Activated naive CD4-positive, alpha-beta T cell treated with anti-CD3 and anti-CD28 coated beads, Interleukin-2, amount 50 U/mL, for 72 hours (primary cell): ENCODE measurements around the gene SULT1C2. TPM values are rescaled to one million over a fixed set of nuclear protein-coding genes. Genes with fewer than 3 reads are reported as not detected.
"Not testable (repeated sequence)": the region's sequence is repeated elsewhere in the genome, so short reads cannot be mapped to it uniquely, and the experiment has no call there.

Experiments
- ATAC-seq, 2 donors: fragments of 150-1000 bp; cut with Tn5 transposase; 2 replicates each; pipeline ENCODE4 v1.10.0; 2021; ENCODE audit warnings: mild to moderate bottlenecking in 2 of 2, moderate library complexity in 2 of 2
- DNase-seq, 2 donors: peaks; one replicate each; pipeline ENCODE4 v3.0.0; 2021 to 2022; ENCODE audit warnings: low spot score in 2 of 2
- H3K27ac Mint-ChIP-seq, 2 donors: one replicate each; pipeline ENCODE4 v1.8.0; 2022; ENCODE audit warnings: mild to moderate bottlenecking in 2 of 2, mixed read lengths in 2 of 2
- H3K36me3 Mint-ChIP-seq, 2 donors: one replicate each; pipeline ENCODE4 v1.8.0; 2022; ENCODE audit warnings: mixed read lengths in 2 of 2
- H3K9me3 Mint-ChIP-seq, 2 donors: one replicate each; pipeline ENCODE4 v1.8.0; 2022; ENCODE audit warnings: mixed read lengths in 2 of 2
- total RNA-seq, 2 donors: library from RNA; stranded (reverse); gene quantifications; one replicate each; pipeline ENCODE4 v1.2.3, GENCODE V29; 2022

SULT1C2 gene
- total RNA-seq, 2 donors from 2014 or later: not detected

DNA sequence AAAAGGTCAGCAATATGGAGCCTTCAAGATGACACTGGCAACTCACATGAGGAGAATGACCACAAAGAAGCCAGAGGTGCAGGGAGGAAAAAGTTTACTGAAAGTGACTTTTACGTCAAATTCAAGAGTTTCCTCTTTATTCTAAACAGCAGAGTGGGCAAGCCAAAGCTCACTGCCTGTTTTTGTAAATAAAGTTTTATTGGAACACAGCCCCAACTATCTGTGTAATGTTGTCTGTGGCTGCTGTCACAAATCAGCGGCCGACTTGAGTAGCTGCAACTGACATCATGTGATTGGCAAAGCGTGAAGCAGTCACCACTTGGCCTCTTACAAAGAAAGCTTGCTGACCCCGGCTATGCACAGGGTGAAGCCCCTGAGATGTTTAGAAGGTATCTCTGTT lies 9.2 kb upstream of the SULT1C2 start:
- peak overlapping the region in 1 of 2 donors; percentile 30 for H3K27ac Mint-ChIP-seq
- ATAC-seq (no peak), DNase-seq (no peak)
- H3K9me3 Mint-ChIP-seq: peaks cover 4% of the 10 kb centered on the region in 2 donors
- H3K36me3 Mint-ChIP-seq: no peaks in the 10 kb centered on the region

- DNase-seq (no peak), ATAC-seq (no peak)
- no peak overlapping the region for H3K27ac Mint-ChIP-seq
- no peaks in the 10 kb centered on the region for H3K36me3 Mint-ChIP-seq
- peaks cover 11% of the 10 kb centered on the region in 2 donors for H3K9me3 Mint-ChIP-seq
Observed at GRCh38 chr2:108280466-108280865, 8.2 kb upstream of the SULT1C2 start.

- not testable (repeated sequence) for H3K36me3 Mint-ChIP-seq, ATAC-seq, DNase-seq, H3K27ac Mint-ChIP-seq
- H3K9me3 Mint-ChIP-seq: peaks cover 11% of the 10 kb centered on the region in 2 donors
Observed at GRCh38 chr2:108284566-108284965, 4.1 kb upstream of the SULT1C2 start.

- ATAC-seq: no peak
- H3K27ac Mint-ChIP-seq: no peak overlapping the region
- DNase-seq: no peak
- H3K9me3 Mint-ChIP-seq: peaks cover 11 to 15% of the 10 kb centered on the region in 2 donors
- H3K36me3 Mint-ChIP-seq: no peaks in the 10 kb centered on the region
Observed at GRCh38 chr2:108285616-108286015, 3.1 kb upstream of the SULT1C2 start.

DNA sequence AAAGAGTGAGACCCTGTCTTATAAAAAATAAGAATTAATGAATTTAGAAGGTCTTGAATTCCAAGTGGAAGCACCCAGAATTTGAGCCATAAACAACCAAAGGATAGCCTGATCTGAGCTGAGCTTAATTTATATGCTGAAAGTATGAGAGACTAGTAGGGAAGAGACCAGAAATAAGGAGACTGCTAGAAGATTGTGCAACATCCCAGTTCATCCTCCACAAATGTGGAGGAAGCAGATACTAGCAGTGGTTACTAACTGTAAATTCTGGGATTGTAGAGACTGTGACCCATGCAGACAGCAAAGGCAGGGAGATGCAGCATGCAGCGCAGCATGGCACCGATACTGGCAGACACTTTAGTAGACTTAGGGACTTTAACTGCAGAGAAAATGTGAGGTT lies 1.5 kb upstream of the SULT1C2 start:
- no peak overlapping the region for H3K27ac Mint-ChIP-seq
- ATAC-seq: no peak
- H3K36me3 Mint-ChIP-seq: no peaks in the 10 kb centered on the region
- no peak for DNase-seq
- H3K9me3 Mint-ChIP-seq: peaks cover 11 to 15% of the 10 kb centered on the region in 2 donors

DNA sequence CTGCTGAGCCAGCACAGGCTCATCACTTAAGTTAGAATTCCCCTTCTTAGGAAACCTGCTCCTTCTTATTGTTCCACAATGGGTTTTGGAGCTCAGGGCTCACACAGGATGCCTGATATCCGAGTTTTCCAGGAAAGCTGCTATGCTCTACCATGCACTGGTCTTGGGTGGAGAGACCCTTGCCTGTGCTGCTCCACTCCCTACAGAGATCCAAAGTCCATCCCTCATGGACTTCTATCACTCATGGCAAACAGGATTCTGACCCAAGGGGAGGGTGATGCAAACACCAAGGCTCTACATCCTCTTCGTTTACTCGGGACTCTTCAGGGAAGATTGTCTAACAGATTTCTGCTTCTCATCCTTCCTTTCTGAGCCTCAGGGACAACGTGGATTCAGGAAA lies 5.2 kb downstream of the SULT1C2 start:
- ATAC-seq (no peak), DNase-seq (no peak)
- H3K27ac Mint-ChIP-seq: no peak overlapping the region
- H3K36me3 Mint-ChIP-seq: no peaks in the 10 kb centered on the region
- H3K9me3 Mint-ChIP-seq: peaks cover 0 to 3% of the 10 kb centered on the region in 2 donors

GRCh38 chr2:108297436-108298141 lies 8.9 kb downstream of the SULT1C2 start:
- Mint-ChIP-seq H3K9me3 (no peaks in the 10 kb centered on the region), H3K27ac (no peak overlapping the region)
- no peak for ATAC-seq

GRCh38 chr2:108301558-108301957 lies 12.9 kb downstream of the SULT1C2 start:
- DNase-seq (no peak), ATAC-seq (no peak)
- Mint-ChIP-seq H3K36me3 (no peaks in the 10 kb centered on the region), H3K27ac (no peak overlapping the region), H3K9me3 (no peaks in the 10 kb centered on the region)

More at GRCh38 chr2:108297436-108298141, 8.9 kb downstream of the SULT1C2 start:
- DNase-seq: no peak
- H3K36me3 Mint-ChIP-seq: no peaks in the 10 kb centered on the region

- no peak overlapping the region for H3K27ac Mint-ChIP-seq
- no peaks in the 10 kb centered on the region for H3K36me3 Mint-ChIP-seq
- no peaks in the 10 kb centered on the region for H3K9me3 Mint-ChIP-seq
- ATAC-seq (no peak), DNase-seq (no peak)
Observed at GRCh38 chr2:108304975-108305374, 16.3 kb downstream of the SULT1C2 start.

- ATAC-seq: no peak
- H3K36me3 Mint-ChIP-seq: no peaks in the 10 kb centered on the region
- no peak overlapping the region for H3K27ac Mint-ChIP-seq
- DNase-seq: no peak
- H3K9me3 Mint-ChIP-seq: no peaks in the 10 kb centered on the region
Observed at GRCh38 chr2:108305901-108306300, 17.2 kb downstream of the SULT1C2 start.

GRCh38 chr2:108309903-108310302 lies 21.2 kb downstream of the SULT1C2 start:
- ATAC-seq: no peak
- peaks cover 0 to 3% of the 10 kb centered on the region in 2 donors for H3K9me3 Mint-ChIP-seq
- H3K27ac Mint-ChIP-seq: no peak overlapping the region
- no peaks in the 10 kb centered on the region for H3K36me3 Mint-ChIP-seq
- DNase-seq: no peak

DNA sequence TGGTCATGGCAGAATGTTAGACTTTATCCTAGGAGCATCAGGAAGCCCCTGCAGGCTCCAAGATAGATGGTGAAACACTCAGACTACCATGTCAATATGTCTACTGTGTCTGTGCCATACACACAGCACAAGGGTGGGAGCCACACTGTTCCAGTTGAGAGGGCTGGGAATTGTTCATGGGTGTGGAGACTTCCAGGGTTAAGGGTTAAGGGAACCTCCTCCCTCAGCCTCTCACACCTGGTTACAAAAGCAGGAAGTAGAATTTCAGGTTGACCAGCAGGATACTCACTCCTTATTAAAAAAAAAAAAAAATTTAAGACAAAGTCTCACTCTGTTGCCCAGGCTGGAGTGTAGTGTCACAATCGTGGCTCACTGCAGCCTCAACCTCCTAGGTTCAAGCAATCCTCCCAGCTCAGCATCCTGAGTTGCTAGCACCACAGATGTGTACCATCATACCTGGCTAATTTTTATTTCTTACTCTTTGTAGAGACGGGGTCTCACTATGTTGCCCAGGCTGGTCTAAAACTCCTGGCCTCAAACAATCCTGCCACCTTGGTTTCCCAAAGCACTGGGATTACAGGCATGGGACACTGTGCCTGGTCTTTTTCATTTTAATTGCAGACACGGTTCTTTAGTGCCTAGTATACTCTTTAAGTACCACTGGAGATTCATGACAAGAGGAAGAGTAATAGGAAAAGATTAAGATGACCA lies 26.0 kb downstream of the SULT1C2 start:
- ATAC-seq: no peak
- Mint-ChIP-seq H3K9me3 (peaks cover 0 to 3% of the 10 kb centered on the region in 2 donors), H3K27ac (no peak overlapping the region), H3K36me3 (no peaks in the 10 kb centered on the region)
- no peak for DNase-seq

DNA sequence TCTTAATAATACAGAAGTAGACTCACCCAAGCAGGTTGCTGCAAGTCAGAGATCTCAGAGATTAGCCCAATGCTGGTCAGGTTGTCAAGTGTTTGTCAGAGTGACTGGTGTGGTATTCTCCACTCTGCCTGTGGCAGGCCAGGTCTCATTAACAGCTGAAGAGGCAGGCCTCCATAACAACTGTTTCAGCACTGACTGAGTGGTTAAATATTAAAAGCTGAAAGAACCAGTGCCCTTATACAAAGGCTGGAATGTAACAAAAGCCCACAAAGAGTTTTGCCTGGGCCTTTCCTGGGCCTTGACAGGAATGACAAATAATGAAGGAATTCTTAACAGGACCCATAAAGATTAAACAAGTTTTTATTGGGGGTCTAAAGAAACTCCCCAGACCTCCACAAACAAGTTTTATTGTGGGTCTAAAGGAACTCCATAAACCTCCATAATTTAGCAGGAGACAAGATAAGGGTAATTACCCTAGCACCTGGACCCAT lies 26.8 kb downstream of the SULT1C2 start:
- no peak overlapping the region for H3K27ac Mint-ChIP-seq
- H3K36me3 Mint-ChIP-seq: no peaks in the 10 kb centered on the region
- ATAC-seq: no peak
- no peak for DNase-seq
- peaks cover 0 to 3% of the 10 kb centered on the region in 2 donors for H3K9me3 Mint-ChIP-seq

- DNase-seq (no peak), ATAC-seq (no peak)
- Mint-ChIP-seq H3K9me3 (peaks cover 0 to 2% of the 10 kb centered on the region in 2 donors), H3K36me3 (no peaks in the 10 kb centered on the region), H3K27ac (no peak overlapping the region)
Observed at GRCh38 chr2:108316033-108316432, 27.3 kb downstream of the SULT1C2 start.

- ATAC-seq (no peak), DNase-seq (no peak)
- Mint-ChIP-seq H3K27ac (no peak overlapping the region), H3K36me3 (no peaks in the 10 kb centered on the region), H3K9me3 (no peaks in the 10 kb centered on the region)
Observed at GRCh38 chr2:108316461-108317258, 28.0 kb downstream of the SULT1C2 start.

DNA sequence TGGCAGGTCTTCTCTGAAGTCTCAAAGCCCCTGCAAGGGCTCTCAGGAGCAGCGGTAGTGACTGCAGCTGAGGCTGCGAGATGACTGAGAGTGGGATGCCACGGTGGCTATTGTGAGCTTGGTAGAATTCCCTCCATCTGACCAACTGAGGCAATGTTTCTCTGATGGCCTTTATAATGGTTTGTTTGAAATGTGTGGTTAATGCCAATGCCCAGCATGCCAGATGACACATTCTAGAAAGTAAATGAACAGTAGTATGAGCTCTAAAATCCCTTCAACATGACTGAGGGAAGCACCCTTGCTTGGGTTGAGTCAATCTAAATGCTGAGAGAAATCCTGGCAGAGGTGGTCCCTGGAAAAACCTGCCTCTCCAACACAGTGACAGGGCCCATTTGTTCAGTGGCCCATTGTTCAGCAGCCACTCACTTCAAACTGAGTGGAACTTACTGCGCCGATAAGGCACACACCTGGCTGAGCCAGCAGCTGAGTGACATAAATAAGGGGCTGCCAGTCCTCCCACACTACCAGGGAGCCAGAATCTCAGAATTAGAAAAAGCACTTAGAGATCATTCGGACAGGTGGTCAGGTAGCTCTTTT lies 31.7 kb downstream of the SULT1C2 start:
- H3K27ac Mint-ChIP-seq: no peak overlapping the region
- DNase-seq (no peak), ATAC-seq (no peak)
- H3K9me3 Mint-ChIP-seq: no peaks in the 10 kb centered on the region
- no peaks in the 10 kb centered on the region for H3K36me3 Mint-ChIP-seq

- no peaks in the 10 kb centered on the region for H3K36me3 Mint-ChIP-seq
- no peak overlapping the region for H3K27ac Mint-ChIP-seq
- ATAC-seq (no peak), DNase-seq (no peak)
- no peaks in the 10 kb centered on the region for H3K9me3 Mint-ChIP-seq
Observed at GRCh38 chr2:108323619-108324018, 34.9 kb downstream of the SULT1C2 start.
